Endothelial cell of umbilical vein (primary cell): Measurements from ENCODE around the gene KCNH2. TPM values are rescaled to one million over a fixed set of nuclear protein-coding genes. Genes with fewer than 3 reads are reported as not detected.

Source experiments
- BruUV-seq: library from RNA; stranded (reverse); fragments of 400-500 nt; replicated peaks from 2 replicates; lab custom pipeline; 2021; lab: Mats Ljungman, UMichigan
- CTCF ChIA-PET: fragments of 300-600, 350-600 bp; sonication (Branson Sonifier 250); formaldehyde crosslinking; loops from one replicate; lab custom pipeline; 2021; ENCODE audit warnings: antibody characterized with exemption, inconsistent platforms; lab: Charles Lee
- POLR2A ChIA-PET: fragments of 300-600, 350-600 bp; sonication (Branson Sonifier 250); formaldehyde crosslinking; loops from one replicate; lab custom pipeline; 2021; ENCODE audit warnings: antibody characterized with exemption, inconsistent platforms; lab: Charles Lee
- DNase-seq: peaks from one replicate; pipeline ENCODE4 v3.0.0-alpha.2; 2011; ENCODE audit warnings: low read depth, low spot score
- FAIRE-seq: peaks from 2 replicates; lab custom pipeline; 2011; peaks lifted over from hg19 to GRCh38; lab: Jason Lieb, UNC
- H2AFZ ChIP-seq: 2 replicates; pipeline ENCODE4 v1.6.0; 2012; ENCODE audit warnings: low read depth, low read length, control low read depth, inconsistent platforms
- H3K27ac ChIP-seq: 2 replicates; pipeline ENCODE4 v1.5.1; 2011; ENCODE audit warnings: low read depth, mild to moderate bottlenecking, control low read depth, low read length, moderate library complexity; ENCODE audit not compliant: insufficient read depth
- H3K27me3 ChIP-seq, 2 experiments: 2 replicates each; pipeline versions ENCODE4 v1.6.0 to v1.6.1; 2011; ENCODE audit warnings: low read length in 2 of 2, mixed read lengths in 1 of 2; ENCODE audit not compliant: control insufficient read depth in 2 of 2, insufficient read depth in 2 of 2
- H3K36me3 ChIP-seq, 2 experiments: 2 replicates in 1 of 2; 3 replicates in 1 of 2; pipeline ENCODE4 v1.5.1; 2011; ENCODE audit warnings: low read length in 2 of 2, mild to moderate bottlenecking in 1 of 2, moderate library complexity in 1 of 2; ENCODE audit not compliant: control insufficient read depth in 2 of 2, insufficient read depth in 2 of 2; ENCODE audit errors: extremely low read depth in 1 of 2
- H3K4me1 ChIP-seq: 3 replicates; pipeline ENCODE4 v1.5.1; 2011; ENCODE audit warnings: mild to moderate bottlenecking, low read length; ENCODE audit not compliant: control insufficient read depth, insufficient read depth; ENCODE audit errors: extremely low read depth
- H3K4me2 ChIP-seq: 2 replicates; pipeline ENCODE4 v1.6.1; 2011; ENCODE audit warnings: low read length, control low read depth, mixed read lengths; ENCODE audit not compliant: insufficient read depth
- H3K4me3 ChIP-seq, 3 experiments: fragments of 200-600 bp in 1 of 3; sonication (generic), shearing (Covaris generic) in 1 of 3; replicated peaks in 1 of 3; 2 replicates each; pipeline ENCODE4 v1.5.1; 2011 to 2016; ENCODE audit warnings: control low read depth in 3 of 3, low read length in 3 of 3, mild to moderate bottlenecking in 2 of 3, inconsistent platforms in 1 of 3, low read depth in 1 of 3, moderate library complexity in 1 of 3; ENCODE audit not compliant: insufficient read depth in 1 of 3
- H3K79me2 ChIP-seq: 2 replicates; pipeline ENCODE4 v1.6.0; 2012; ENCODE audit warnings: low read length, inconsistent platforms; ENCODE audit not compliant: control insufficient read depth, insufficient read depth
- H3K9ac ChIP-seq: replicated peaks from 2 replicates; pipeline ENCODE3; 2011; ENCODE audit warnings: low read length, control low read depth; ENCODE audit not compliant: insufficient read depth; ENCODE audit errors: extremely low read depth
- H3K9me1 ChIP-seq: replicated peaks from 3 replicates; pipeline ENCODE4 v1.6.0; 2011; ENCODE audit warnings: mild to moderate bottlenecking, low read length; ENCODE audit not compliant: control insufficient read depth, insufficient read depth; ENCODE audit errors: extremely low read depth
- H3K9me3 ChIP-seq: replicated peaks from 2 replicates; pipeline ENCODE4 v1.5.1; 2012; ENCODE audit warnings: low read length, inconsistent platforms; ENCODE audit not compliant: control insufficient read depth, insufficient read depth
- H4K20me1 ChIP-seq: replicated peaks from 2 replicates; pipeline ENCODE3; 2011; ENCODE audit warnings: mild to moderate bottlenecking, low read length; ENCODE audit not compliant: control insufficient read depth, insufficient read depth; ENCODE audit errors: extremely low read depth
- FOS ChIP-seq: IDR thresholded peaks from 2 replicates; pipeline ENCODE4 v1.6.1; 2011; ENCODE audit warnings: mild to moderate bottlenecking, low read length, moderate library complexity, borderline replicate concordance; ENCODE audit not compliant: insufficient read depth
- GATA2 ChIP-seq: IDR thresholded peaks from 2 replicates; pipeline ENCODE4 v1.7.0; 2011; ENCODE audit warnings: low read depth, mild to moderate bottlenecking, moderate library complexity, mixed read lengths, low read length; ENCODE audit not compliant: insufficient read length, insufficient read depth
- JUN ChIP-seq: IDR thresholded peaks from 2 replicates; pipeline ENCODE4 v1.6.1; 2011; ENCODE audit warnings: borderline replicate concordance, low read depth; ENCODE audit not compliant: insufficient read length, insufficient read depth
- MYC ChIP-seq: IDR thresholded peaks from one replicate; pipeline ENCODE4 v1.6.1; 2011; ENCODE audit warnings: mild to moderate bottlenecking, low read depth, low read length
- POLR2A ChIP-seq: IDR thresholded peaks from 2 replicates; pipeline ENCODE4 v1.6.1; 2012; ENCODE audit warnings: low read depth, mild to moderate bottlenecking, control low read depth, low read length
- POLR2AphosphoS5 ChIP-seq: IDR thresholded peaks from 2 replicates; pipeline ENCODE4 v1.6.1; 2012; ENCODE audit warnings: low read depth, mild to moderate bottlenecking, control low read depth, low read length, moderate library complexity; ENCODE audit not compliant: insufficient read depth
- dilution Hi-C: fragments of 300-500 bp; cut with MboI; formaldehyde crosslinking; loops from one replicate; pipeline ENCODE4 v1.15.0; 2019; ENCODE audit warnings: low sequenced_read_pairs; ENCODE audit not compliant: extremely low pct_ligation_motif_present
- intact Hi-C: fragments of 100-400 bp; cut with micrococcal nuclease; formaldehyde crosslinking; loops from one replicate; pipeline ENCODE4 v1.10.0; 2022
- polyA plus RNA-seq, 4 experiments: library from polyadenylated mRNA; depleted of rRNA in 3 of 4; stranded (reverse) in 3 of 4; unstranded in 1 of 4; fragments of >200 nt; gene quantifications; 2 replicates each; pipeline versions ENCODE4 v1.2.1 to v1.2.3, GENCODE V29; 2011 to 2012; ENCODE audit warnings: missing spikeins in 1 of 4
- total RNA-seq: library from RNA; stranded (reverse); gene quantifications from 2 replicates; pipeline ENCODE4 v1.2.3, GENCODE V29; 2021

KCNH2 gene
- total and polyA plus RNA-seq, 2 donors (not counting 3 experiments of a cell fraction or from before 2014, with no cell fraction given): 0.03 to 0.09 TPM

DNA sequence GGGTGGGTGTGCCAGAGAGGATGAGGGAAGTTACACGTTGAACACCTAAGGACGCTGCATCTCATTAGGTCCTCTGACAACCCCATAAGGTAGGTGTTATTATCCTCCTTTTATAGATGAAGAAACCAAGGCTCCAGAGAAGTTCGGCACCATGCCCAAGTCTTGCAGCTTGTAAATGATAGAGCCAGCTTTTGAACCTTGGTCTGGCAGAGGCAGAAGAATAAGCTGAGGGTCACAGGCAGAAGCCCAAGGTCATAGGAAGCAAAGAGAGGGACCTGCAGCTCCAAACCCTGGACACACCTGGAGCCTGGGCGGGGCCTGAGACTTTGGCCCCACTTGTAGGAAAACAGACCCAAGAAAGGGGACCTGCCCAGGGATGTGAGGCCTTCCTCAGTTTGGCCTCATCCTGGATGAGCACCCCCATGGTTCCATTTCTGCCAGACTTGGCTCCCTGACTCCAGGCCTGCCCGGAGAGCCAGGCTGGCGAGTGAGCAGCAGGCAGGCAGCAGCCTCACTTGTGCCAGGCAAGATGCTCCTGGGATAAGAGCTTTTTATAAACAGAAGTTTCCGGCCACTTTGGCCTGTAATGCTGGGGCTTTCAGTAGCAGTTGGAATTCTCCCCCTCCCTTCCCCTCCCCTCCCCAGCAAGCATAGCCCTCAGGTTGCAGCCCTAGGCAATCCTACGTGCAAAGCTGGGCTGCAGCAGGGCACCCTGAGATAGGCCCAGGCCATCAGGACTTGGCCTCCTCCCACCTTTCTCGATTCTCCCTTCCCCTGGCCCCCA lies 2.4 kb downstream of the KCNH2 start:
- no peak overlapping the region for H3K4me3 ChIP-seq
- H3K27ac ChIP-seq: no peak overlapping the region
- dilution Hi-C loops: no loop called here
- peaks cover 10% of the 10 kb centered on the region for H3K4me1 ChIP-seq
- H3K9ac ChIP-seq: no peak overlapping the region
- H3K79me2 ChIP-seq: no peaks in the 10 kb centered on the region
- intact Hi-C loops: loop anchor here (1.0 kb wide), 1 partner anchor 11 kb away; no protein-coding TSS in a partner anchor
- peak overlapping the region; percentile 24 for H3K4me2 ChIP-seq
- POLR2A ChIA-PET: no interaction called here
- CTCF ChIA-PET: interaction anchor here (1.2 to 2.3 kb wide), 4 partner anchors 10 to 43 kb away, joined by 5 to 14 read pairs (median 6); no protein-coding TSS in a partner anchor
- no peak for TF ChIP-seq FOS
- TF ChIP-seq POLR2A: no peak
- no peak for TF ChIP-seq JUN
- no peak for TF ChIP-seq MYC
- TF ChIP-seq GATA2: no peak
- no peak for TF ChIP-seq POLR2AphosphoS5
- DNase-seq (no peak), FAIRE-seq (no peak)
- no peaks in the 10 kb centered on the region for H4K20me1 ChIP-seq
- H3K9me3 ChIP-seq: no peaks in the 10 kb centered on the region
- no peak overlapping the region for H2AFZ ChIP-seq
- no peaks in the 10 kb centered on the region for H3K36me3 ChIP-seq
- peaks cover 28 to 33% of the 10 kb centered on the region in 2 experiments for H3K27me3 ChIP-seq
- H3K9me1 ChIP-seq: no peaks in the 10 kb centered on the region
- no TSS peak for BruUV-seq
